ENCODE data around the gene RASSF1.
"Not testable (repeated sequence)": the region's sequence is repeated elsewhere in the genome, so short reads cannot be mapped to it uniquely, and the experiment has no call there.

The RASSF1 gene

GRCh38 chr3:50299638-50299928 lies 41.1 kb downstream of the RASSF1 start:
- DNase-seq, result no peak

DNA sequence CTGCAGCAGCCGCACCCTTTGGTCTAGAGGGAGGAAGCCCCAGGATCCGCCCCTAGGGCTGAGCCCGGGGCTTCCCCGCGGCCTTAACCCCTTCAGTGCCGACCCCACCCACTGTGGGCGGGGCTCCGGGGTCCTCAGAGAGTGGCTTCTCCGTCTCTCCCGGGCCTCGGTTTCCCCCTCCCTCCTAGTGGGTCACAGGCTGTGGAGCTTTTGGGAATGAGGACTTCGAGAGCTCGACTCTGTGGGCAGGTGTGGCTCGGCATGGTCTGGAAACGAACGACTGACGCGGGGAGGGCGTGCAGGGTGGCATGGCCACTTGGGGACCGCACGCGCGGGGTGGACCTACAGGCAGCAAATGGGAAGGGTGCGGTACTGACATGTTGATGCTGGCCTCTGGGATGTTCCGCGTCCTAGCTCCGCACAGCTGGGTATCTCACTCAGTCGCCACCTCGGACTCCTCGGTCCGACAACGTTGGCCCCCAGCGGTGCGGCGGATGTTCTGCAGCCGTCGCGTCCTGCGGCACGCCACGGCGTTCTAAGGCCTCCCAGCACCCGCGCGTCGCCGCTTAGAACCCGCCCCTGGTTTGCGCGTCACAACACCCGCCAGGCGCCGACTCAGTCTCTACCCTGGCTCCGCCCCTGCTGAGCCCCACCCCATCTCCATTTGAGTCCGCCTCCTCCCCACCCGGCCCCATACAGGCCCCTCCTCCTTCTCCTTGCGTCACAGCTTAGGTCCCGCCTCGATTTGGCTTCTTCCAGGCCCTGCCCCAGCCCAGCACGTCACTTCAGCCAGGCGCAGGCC lies 41.6 kb downstream of the RASSF1 start, which contains the start of the genes HYAL3 and NAA80:
TSS of gene HYAL3 (minus strand) at position 570 of the 802 bp plus-strand sequence. CDS start 3,803 bp downstream, outside the sequence.
TSS of gene NAA80 (minus strand) at position 570 of the 802 bp plus-strand sequence. CDS start 1,942 bp downstream, outside the sequence.
- DNase-seq, result peak; percentile 99 to 100

GRCh38 chr3:50297896-50298725 lies 42.5 kb downstream of the RASSF1 start:
- peak in 1 of 2 donors; percentile 27 for DNase-seq

- no peak for DNase-seq
Observed at GRCh38 chr3:50297384-50297775, 43.3 kb downstream of the RASSF1 start.

DNA sequence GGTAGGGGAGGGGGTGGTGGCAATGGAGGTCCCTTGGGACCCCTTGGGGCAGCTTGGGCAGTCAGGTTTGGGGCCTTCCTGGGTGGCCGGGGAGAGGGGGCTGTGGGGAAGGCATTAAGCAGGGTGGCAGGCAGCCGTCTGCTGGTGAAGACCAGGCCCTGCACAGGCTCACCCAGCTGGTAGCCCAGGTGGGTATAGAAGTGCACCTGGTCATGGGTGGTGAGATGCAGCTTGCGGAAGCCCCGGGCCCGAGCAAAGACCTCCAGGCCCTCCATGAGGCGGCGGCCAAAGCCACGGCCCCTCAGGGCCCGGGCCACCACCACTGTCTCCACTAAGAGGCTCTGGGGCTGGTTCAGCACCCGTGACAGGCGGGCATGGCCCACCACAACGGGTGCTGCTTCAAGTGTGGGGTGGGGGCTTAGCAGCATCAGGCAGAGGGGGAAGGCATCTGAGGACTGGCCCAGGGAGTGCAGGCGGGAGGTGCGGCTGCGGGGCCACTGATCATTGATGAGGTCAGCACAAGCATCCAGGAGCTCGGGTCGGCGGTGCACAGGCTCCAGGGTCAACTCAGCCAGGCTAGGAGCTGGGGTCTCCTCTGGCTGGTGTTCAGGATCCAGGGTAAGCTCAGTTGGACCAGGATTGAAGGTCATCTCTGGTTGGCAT lies 43.8 kb downstream of the RASSF1 start:
- no peak for DNase-seq

DNA sequence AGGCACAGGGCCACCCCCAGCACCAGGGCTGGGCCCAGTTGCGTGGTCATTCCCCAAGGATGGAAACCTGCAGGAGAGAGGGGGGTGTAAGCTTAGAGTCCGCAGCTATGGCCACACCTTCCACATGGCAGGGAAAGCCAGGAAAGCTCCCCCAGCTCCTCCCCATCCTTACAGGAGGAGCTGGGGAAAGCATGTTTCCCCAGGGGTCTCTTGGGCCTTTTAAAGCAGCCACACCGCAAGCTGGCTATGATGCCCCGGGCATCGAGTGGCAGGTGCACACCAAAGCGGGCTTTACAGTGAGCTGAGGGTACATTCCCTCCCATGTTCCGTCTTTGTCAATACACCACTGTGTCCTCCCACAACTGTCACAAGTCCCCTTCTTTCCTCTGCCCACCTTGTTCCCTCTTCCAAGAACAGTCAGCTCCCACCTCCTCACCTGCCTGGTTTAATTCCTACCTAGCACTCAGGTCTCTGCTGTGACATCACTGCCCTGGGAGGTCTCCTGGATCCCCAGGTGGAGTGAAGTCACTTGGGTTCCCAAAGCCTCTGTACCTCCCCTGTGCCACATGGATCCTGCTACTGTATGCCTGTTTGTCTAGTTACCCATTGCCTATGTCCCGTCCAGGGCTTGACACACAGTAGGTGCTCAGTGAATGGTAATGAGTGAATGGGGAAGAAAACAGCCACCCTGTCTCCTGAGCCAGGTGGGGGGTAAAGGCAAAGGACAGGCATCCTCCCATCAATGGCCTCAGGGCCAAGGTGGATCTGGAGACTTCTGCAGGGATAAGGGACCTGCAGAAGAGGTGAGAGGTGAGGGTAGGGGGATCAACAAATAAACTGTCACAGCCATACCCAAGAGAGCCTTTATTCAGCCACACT lies 44.8 kb downstream of the RASSF1 start:
- DNase-seq, result no peak

DNA sequence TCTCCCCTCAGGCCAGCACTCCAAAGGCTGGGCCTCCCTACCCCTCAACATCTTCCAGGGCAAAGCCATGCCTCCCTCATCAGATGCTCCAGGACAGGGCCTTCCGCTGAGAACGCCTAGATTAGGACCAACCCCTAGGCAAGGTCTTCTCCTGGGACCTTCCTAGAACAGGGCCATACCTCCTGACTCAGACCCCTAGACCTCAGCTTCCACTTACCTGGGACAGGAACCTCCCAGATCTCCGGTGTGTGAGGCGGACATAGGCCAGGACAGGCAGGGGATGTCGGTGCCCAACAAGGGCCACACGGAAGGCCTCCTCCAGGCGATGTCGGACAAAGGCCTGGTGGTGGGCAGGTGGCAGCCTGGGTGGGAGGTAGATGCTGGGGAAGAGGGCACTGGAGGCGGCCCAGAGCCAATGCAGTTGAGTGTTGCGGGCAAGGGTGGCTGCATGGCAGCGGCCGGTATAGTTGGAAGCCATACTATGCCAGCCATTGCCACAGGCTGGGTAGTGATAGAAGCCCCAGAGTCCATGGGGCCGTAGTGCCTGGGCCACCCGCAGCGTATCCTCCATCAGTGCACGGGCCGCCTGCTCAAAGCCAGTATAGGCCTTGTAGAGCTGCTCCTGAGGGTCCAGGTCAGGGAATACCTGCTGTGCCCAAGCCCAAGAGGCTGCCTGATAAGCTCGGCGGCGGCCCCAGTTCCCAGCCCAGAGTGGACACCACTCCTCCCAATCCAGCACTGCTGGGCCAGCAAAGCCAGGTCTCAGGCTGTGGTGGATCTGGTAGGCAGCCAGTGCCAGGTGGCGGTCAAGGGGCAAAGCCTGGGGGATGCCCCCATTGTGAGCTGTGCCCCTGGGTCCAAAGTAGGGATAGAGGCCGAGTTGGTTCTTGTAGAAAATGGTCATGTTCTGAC lies 45.9 kb downstream of the RASSF1 start:
- no peak for DNase-seq

GRCh38 chr3:50294089-50294488 lies 46.5 kb downstream of the RASSF1 start:
- no peak for DNase-seq

DNA sequence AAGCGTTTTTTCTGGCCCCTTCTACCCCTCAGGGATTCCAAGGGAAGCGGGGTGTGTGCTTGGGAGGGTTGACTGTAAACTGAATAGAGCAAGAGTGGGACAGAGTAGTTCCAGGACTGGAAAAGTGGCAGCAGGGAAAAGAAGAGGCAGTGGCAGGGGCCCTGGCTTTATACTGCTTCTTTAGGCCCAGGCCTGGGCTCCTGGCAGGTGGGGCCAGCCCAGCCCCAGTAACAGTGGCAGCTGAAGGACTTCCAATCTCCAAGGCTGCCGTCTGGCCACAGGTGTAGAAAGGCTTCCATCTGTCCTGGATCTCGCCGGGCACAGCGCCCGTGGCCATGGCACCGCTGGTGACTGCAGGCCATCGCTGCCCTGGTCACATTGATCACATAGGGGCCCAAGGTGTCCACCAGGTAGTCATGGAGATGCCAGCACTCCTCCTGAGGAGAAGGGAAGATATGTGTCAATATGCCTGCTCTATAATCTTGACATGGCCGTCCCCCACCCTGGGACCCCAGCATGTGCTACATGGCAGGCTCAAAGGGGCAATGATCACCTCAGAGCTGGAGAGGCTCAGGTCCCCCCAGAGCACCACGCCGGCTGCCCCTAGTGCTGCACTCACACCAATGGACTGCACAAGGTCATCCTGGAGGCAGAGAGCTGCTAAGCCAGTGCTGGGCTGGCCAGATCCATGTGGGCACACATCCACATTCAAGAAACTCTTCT lies 47.4 kb downstream of the RASSF1 start:
- no peak for DNase-seq

DNA sequence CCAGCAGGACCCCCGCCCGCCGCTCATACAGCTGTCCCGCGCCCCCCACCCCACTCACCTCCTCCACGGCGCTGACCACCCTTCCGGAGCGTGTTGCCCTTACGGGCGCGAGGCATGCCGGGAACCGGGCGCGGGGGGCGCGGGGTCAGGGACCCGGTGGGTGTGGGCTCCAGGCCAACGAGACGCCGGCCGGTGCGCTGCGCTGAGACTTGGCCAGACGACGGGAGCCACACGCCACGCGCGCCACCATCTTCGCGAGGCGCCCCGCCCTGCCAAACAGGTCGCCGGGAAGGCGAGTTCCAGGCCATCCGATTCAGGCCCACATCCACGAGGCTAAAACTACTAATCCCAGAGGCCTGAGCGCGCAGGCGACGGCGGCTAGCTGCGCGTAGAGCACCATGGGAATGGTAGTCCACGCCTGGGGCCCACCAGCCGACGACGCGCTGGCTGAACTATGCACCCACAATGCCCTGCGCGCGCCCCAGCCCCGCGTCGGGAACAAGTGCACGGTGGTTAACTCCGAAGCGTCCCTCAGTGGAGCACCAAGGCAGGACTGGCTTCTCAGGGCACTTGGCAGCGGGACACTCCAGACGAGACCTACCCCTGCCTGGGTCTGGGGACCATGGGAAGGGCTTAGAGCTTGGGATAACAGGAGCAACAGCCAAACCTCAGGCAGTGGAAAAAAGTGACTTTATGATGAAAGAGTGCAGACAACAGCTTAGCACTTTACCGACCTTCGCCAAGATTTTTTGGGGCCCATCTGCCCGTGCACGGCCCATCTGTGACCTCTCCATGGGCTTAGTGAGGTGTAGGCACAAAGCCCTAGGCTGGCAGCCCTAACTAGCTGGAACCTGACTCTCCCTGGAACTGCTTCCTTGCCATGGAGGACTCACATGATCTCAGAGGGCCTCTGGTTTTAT lies 48.2 kb downstream of the RASSF1 start, which contains the start of gene IFRD2:
TSS of gene IFRD2 (minus strand) at position 271 of the 920 bp plus-strand sequence. CDS start at position 116, 155 bp downstream.
- peak; percentile 98 for DNase-seq

- no peak for DNase-seq
Observed at GRCh38 chr3:50290161-50290641, 50.4 kb downstream of the RASSF1 start.

DNA sequence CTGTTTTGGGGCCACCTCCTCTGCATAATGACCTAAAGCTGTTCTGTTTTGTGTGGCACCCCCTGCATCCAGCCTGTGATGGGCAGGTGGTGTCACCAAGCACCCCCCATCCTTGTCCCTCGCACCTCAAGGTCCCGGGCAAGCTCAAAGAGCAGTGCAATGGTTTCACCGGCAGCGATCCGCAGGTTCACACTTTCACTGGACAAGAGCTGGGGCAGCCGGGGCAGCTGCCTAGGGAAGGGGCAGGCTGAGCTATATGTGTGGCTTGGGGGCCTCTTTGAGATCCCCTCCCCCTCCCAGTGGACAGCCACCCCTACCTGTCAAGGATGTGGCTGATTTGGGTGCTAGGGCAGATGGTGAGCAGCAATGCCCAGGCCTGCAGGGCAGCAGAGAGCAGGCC lies 51.5 kb downstream of the RASSF1 start:
- DNase-seq, result no peak

GRCh38 chr3:50288387-50289007 lies 52.1 kb downstream of the RASSF1 start:
- DNase-seq, result no peak

DNA sequence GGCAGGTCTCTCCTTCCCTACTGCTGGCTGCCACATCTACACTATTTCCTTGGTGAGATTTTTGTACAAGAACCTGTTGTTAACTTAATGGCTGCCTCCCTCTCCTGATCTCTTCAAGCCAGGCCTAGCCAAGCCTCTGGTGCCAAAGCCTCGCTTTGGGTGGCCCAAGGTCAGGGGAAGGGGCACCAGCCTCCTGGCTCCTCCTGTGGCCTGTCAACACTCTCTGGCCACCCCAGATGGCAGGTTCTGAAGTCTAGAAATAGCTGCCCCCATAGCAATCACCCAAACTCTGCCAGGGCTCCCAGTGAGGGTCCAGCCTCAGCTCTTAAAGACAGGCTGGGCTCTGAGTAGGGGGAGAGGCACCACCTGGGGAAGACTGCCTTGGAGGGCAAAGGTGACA lies 53.4 kb downstream of the RASSF1 start:
- DNase-seq, result no peak

DNA sequence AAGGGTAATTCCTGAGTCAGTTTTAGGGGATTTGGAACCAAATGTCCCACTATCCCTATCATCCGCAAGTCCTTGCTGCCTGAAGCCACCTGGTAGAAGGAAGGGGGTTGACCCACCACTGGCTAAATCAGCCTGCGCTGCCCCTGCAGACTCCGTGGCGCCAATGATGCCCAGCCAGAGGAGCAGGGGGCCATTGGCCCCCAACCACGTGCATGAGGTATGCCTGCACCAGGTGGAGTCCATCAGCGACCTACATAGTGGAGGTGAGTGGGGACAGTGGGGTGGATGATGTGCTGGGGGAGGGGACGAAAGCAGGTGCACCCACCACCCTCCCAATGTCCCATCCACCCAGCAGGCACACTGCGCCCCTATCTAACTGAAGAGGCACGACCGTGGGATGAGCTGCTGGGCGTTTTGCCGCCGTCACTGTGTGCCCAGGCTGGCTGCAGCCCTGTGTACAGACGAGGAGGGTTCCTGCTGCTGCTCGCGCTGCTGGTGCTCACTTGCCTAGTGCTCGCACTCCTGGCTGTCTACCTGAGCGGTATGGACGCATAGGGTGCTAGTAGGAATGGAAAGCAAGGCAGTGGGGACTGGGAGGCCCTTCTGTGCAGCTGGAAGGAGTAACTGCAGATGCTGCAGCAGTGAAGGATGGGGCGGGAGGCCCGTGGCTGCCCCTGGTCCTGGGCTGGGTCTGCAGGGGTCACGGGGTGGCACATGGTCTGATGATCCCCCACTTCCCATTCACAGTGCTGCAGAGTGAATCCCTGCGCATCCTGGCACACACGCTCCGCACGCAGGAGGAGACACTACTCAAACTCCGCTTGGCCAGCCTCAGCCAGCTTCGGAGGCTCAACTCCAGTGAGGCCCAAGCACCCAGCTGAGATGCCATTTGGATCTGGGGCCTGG lies 54.1 kb downstream of the RASSF1 start:
- no peak for DNase-seq

DNA sequence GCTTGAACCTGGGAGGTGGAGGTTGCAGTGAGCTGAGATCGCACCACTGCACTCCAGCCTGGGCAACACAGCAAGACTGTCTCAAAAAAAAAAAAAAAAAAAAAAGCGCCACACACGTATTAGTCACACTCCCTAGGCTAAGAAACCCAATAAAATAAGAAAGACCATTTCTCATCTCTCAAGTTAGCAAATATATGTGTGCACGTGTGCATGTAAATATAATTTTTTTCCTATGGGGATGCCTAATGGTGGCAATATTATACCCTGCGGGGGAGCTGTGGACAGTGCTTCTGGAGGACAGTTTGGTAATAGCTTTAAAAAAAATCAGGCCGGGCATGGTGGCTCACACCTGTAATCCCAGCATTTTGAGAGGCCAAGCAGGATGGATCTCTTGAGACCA lies 56.5 kb downstream of the RASSF1 start:
- DNase-seq, result not testable (repeated sequence)
